H9 (cell line): ENCODE results near the gene GRM3. TPM values are rescaled to one million over a fixed set of nuclear protein-coding genes. Genes with fewer than 3 reads are reported as not detected.

Experiments
- DNase-seq: peaks from one replicate; pipeline ENCODE4 v3.0.0-alpha.2; 2017
- H2AFZ ChIP-seq: one replicate; pipeline ENCODE4 v1.6.1; 2013; ENCODE audit warnings: mild to moderate bottlenecking, low read length, control low read depth, moderate library complexity
- H2AK5ac ChIP-seq: 2 replicates; pipeline ENCODE4 v1.6.1; 2013; ENCODE audit warnings: low read length, control low read depth, mixed read lengths; ENCODE audit not compliant: insufficient read length
- H2BK120ac ChIP-seq: one replicate; pipeline ENCODE4 v1.6.1; 2013; ENCODE audit warnings: low read depth, mild to moderate bottlenecking, low read length, control low read depth, inconsistent platforms; ENCODE audit not compliant: poor library complexity, severe bottlenecking
- H2BK12ac ChIP-seq: 2 replicates; pipeline ENCODE4 v1.6.1; 2013; ENCODE audit warnings: low read length, control low read depth, mixed read lengths, low read depth; ENCODE audit not compliant: insufficient read length
- H2BK15ac ChIP-seq: 2 replicates; pipeline ENCODE4 v1.6.1; 2013; ENCODE audit warnings: low read depth, low read length, control low read depth
- H2BK20ac ChIP-seq: one replicate; pipeline ENCODE4 v1.6.1; 2013; ENCODE audit warnings: low read depth, mild to moderate bottlenecking, low read length, control low read depth, inconsistent platforms; ENCODE audit not compliant: poor library complexity, severe bottlenecking
- H2BK5ac ChIP-seq: 2 replicates; pipeline ENCODE4 v1.6.1; 2013; ENCODE audit warnings: low read length, control low read depth, mixed read lengths; ENCODE audit not compliant: insufficient read length
- H3K14ac ChIP-seq: 2 replicates; pipeline ENCODE4 v1.6.1; 2013; ENCODE audit warnings: low read length, control low read depth; ENCODE audit not compliant: insufficient read depth
- H3K18ac ChIP-seq: 2 replicates; pipeline ENCODE4 v1.6.1; 2013; ENCODE audit warnings: low read depth, mild to moderate bottlenecking, mixed read lengths, low read length, control low read depth; ENCODE audit not compliant: insufficient read length
- H3K23ac ChIP-seq: 2 replicates; pipeline ENCODE4 v1.6.1; 2013; ENCODE audit warnings: low read length, control low read depth, mixed read lengths, low read depth; ENCODE audit not compliant: insufficient read length
- H3K23me2 ChIP-seq: 2 replicates; pipeline ENCODE4 v1.6.1; 2013; ENCODE audit warnings: low read depth, mild to moderate bottlenecking, mixed read lengths, low read length, control low read depth; ENCODE audit not compliant: insufficient read length, poor library complexity, severe bottlenecking
- H3K27ac ChIP-seq: 2 replicates; pipeline ENCODE4 v1.5.1; 2013; ENCODE audit warnings: low read length, control low read depth, mixed read lengths, low read depth; ENCODE audit not compliant: insufficient read length
- H3K27me3 ChIP-seq: 2 replicates; pipeline ENCODE4 v1.6.1; 2013; ENCODE audit warnings: low read length, control low read depth, inconsistent platforms; ENCODE audit not compliant: insufficient read depth
- H3K4ac ChIP-seq: 2 replicates; pipeline ENCODE4 v1.6.1; 2013; ENCODE audit warnings: low read depth, mild to moderate bottlenecking, control low read depth, inconsistent platforms, low read length, moderate library complexity
- H3K4me1 ChIP-seq: 2 replicates; pipeline ENCODE4 v1.6.1; 2013; ENCODE audit warnings: low read length, control low read depth, inconsistent platforms; ENCODE audit not compliant: insufficient read depth
- H3K4me2 ChIP-seq: 2 replicates; pipeline ENCODE4 v1.6.1; 2013; ENCODE audit warnings: low read length, control low read depth, mixed read lengths; ENCODE audit not compliant: insufficient read length, insufficient read depth
- H3K56ac ChIP-seq: 2 replicates; pipeline ENCODE4 v1.6.1; 2013; ENCODE audit warnings: low read depth, mild to moderate bottlenecking, mixed read lengths, low read length, control low read depth; ENCODE audit not compliant: insufficient read length
- H3K79me1 ChIP-seq: 2 replicates; pipeline ENCODE4 v1.6.1; 2013; ENCODE audit warnings: low read depth, mild to moderate bottlenecking, moderate library complexity, low read length, control low read depth, inconsistent platforms; ENCODE audit not compliant: insufficient read depth, poor library complexity, severe bottlenecking
- H3K79me2 ChIP-seq: 2 replicates; pipeline ENCODE4 v1.6.1; 2013; ENCODE audit warnings: low read length, control low read depth, inconsistent platforms; ENCODE audit not compliant: insufficient read depth
- H3K9ac ChIP-seq: 2 replicates; pipeline ENCODE4 v1.6.1; 2013; ENCODE audit warnings: low read length, control low read depth, mixed read lengths; ENCODE audit not compliant: insufficient read length; ENCODE audit errors: extremely low read depth
- H3K9me3 ChIP-seq: one replicate; pipeline ENCODE4 v1.6.1; 2013; ENCODE audit warnings: low read depth, low read length, inconsistent platforms; ENCODE audit not compliant: control insufficient read depth
- H3T11ph ChIP-seq: one replicate; pipeline ENCODE4 v1.6.1; 2013; ENCODE audit warnings: mild to moderate bottlenecking, low read length, control low read depth, inconsistent platforms
- H4K20me1 ChIP-seq: one replicate; pipeline ENCODE4 v1.6.1; 2013; ENCODE audit not compliant: control insufficient read depth, insufficient read length, insufficient read depth
- H4K5ac ChIP-seq: 2 replicates; pipeline ENCODE4 v1.6.1; 2013; ENCODE audit warnings: low read depth, mild to moderate bottlenecking, mixed read lengths, low read length, control low read depth; ENCODE audit not compliant: insufficient read length
- H4K8ac ChIP-seq: replicated peaks from 2 replicates; pipeline ENCODE4 v1.6.1; 2013; ENCODE audit warnings: low read length, control low read depth, mixed read lengths, low read depth; ENCODE audit not compliant: insufficient read length
- H4K91ac ChIP-seq: 2 replicates; pipeline ENCODE4 v1.6.1; 2013; ENCODE audit warnings: low read depth, mild to moderate bottlenecking, moderate library complexity, mixed read lengths, low read length, control low read depth; ENCODE audit not compliant: insufficient read length
- H3K27ac Mint-ChIP-seq, 3 experiments: 2 replicates in 2 of 3; 3 replicates in 1 of 3; pipeline ENCODE4 v1.8.0; 2020 to 2021; ENCODE audit warnings: mixed read lengths in 3 of 3, mild to moderate bottlenecking in 1 of 3, moderate library complexity in 1 of 3
- H3K27me3 Mint-ChIP-seq: 2 replicates; pipeline ENCODE4 v1.8.0; 2021; ENCODE audit warnings: low read depth, mild to moderate bottlenecking, moderate library complexity, mixed read lengths
- H3K36me3 Mint-ChIP-seq, 3 experiments: 2 replicates in 2 of 3; 3 replicates in 1 of 3; pipeline ENCODE4 v1.8.0; 2020 to 2021; ENCODE audit warnings: low read depth in 3 of 3, mixed read lengths in 3 of 3; ENCODE audit not compliant: insufficient read depth in 1 of 3
- H3K4me1 Mint-ChIP-seq, 2 experiments: 2 replicates each; pipeline ENCODE4 v1.8.0; 2020; ENCODE audit warnings: mixed read lengths in 2 of 2
- H3K4me3 Mint-ChIP-seq, 2 experiments: 2 replicates in 1 of 2; 3 replicates in 1 of 2; pipeline ENCODE4 v1.8.0; 2020 to 2021; ENCODE audit warnings: mild to moderate bottlenecking in 2 of 2, mixed read lengths in 2 of 2, moderate library complexity in 1 of 2
- H3K9me3 Mint-ChIP-seq, 2 experiments: 2 replicates in 1 of 2; 3 replicates in 1 of 2; pipeline ENCODE4 v1.8.0; 2020; ENCODE audit warnings: mild to moderate bottlenecking in 2 of 2, mixed read lengths in 2 of 2, moderate library complexity in 1 of 2
- WGBS: extraction: QIAGEN DNeasy Blood & Tissue Kit; methylation state at CpG from one replicate; pipeline ENCODE4 v1.1.7; 2013; ENCODE audit warnings: missing lambda C conversion rate, low lambda C conversion rate, mixed read lengths; ENCODE audit not compliant: insufficient read length; ENCODE audit errors: extremely low coverage; 5-methylcytosine and 5-hydroxymethylcytosine counted together
- total RNA-seq: library from RNA; stranded (reverse); gene quantifications from 2 replicates; pipeline ENCODE4 v1.2.1, GENCODE V29; 2021
- TF ChIP-seq, protein P1 (sequence below): fragments of 200-600 bp; sonication (generic); conservative IDR thresholded peaks from 3 replicates; pipeline ENCODE4 v1.8.0; 2021; ENCODE audit warnings: antibody characterized with exemption, mild to moderate bottlenecking

GRM3 gene
- total RNA-seq, 1 experiment from 2014 or later: 0.15 TPM

GRCh38 chr7:86792260-86792659 lies 148.6 kb downstream of the GRM3 start:
- no peak overlapping the region for H2AK5ac ChIP-seq
- H2BK120ac ChIP-seq: no peak overlapping the region
- no peaks in the 10 kb centered on the region for H3K9me3 ChIP-seq
- H3K9ac ChIP-seq: no peak overlapping the region
- peaks cover 2 to 3% of the 10 kb centered on the region in 2 experiments; a peak in 4 of 5 replicates for H3K9me3 Mint-ChIP-seq
- no peak overlapping the region for H3K23ac ChIP-seq
- H3K4ac ChIP-seq: no peak overlapping the region
- WGBS: no CpG with 5 or more reads among the region's 2 CpGs
- H3K27ac ChIP-seq: no peak overlapping the region
- H3K27me3 Mint-ChIP-seq: no peaks in the 10 kb centered on the region; the same call in 1 of the 2 replicates
- H3K27ac Mint-ChIP-seq: no peak overlapping the region
- H3K79me2 ChIP-seq: no peaks in the 10 kb centered on the region
- no peaks in the 10 kb centered on the region for H3K4me1 ChIP-seq
- H3T11ph ChIP-seq: no peak overlapping the region
- H4K8ac ChIP-seq: no peak overlapping the region
- no peak overlapping the region for H2AFZ ChIP-seq
- H3K18ac ChIP-seq: no peak overlapping the region
- no peaks in the 10 kb centered on the region for H3K4me1 Mint-ChIP-seq
- no peak overlapping the region for H2BK5ac ChIP-seq
- H3K4me3 Mint-ChIP-seq: no peak overlapping the region
- no peaks in the 10 kb centered on the region for H4K20me1 ChIP-seq
- no peak overlapping the region for H3K4me2 ChIP-seq
- H3K27me3 ChIP-seq: no peaks in the 10 kb centered on the region
- H2BK15ac ChIP-seq: no peak overlapping the region
- TF ChIP-seq, protein P1, sequence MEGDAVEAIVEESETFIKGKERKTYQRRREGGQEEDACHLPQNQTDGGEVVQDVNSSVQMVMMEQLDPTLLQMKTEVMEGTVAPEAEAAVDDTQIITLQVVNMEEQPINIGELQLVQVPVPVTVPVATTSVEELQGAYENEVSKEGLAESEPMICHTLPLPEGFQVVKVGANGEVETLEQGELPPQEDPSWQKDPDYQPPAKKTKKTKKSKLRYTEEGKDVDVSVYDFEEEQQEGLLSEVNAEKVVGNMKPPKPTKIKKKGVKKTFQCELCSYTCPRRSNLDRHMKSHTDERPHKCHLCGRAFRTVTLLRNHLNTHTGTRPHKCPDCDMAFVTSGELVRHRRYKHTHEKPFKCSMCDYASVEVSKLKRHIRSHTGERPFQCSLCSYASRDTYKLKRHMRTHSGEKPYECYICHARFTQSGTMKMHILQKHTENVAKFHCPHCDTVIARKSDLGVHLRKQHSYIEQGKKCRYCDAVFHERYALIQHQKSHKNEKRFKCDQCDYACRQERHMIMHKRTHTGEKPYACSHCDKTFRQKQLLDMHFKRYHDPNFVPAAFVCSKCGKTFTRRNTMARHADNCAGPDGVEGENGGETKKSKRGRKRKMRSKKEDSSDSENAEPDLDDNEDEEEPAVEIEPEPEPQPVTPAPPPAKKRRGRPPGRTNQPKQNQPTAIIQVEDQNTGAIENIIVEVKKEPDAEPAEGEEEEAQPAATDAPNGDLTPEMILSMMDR: no peak
- H3K36me3 Mint-ChIP-seq: peaks cover 0 to 9% (median 5%) of the 10 kb centered on the region in 3 experiments; a peak in 3 of 7 replicates
- no peak overlapping the region for H4K91ac ChIP-seq
- H2BK12ac ChIP-seq: no peak overlapping the region
- no peaks in the 10 kb centered on the region for H3K23me2 ChIP-seq
- H3K56ac ChIP-seq: no peak overlapping the region
- DNase-seq: no peak
- H4K5ac ChIP-seq: no peak overlapping the region
- H3K14ac ChIP-seq: no peak overlapping the region
- H3K79me1 ChIP-seq: no peaks in the 10 kb centered on the region
- H2BK20ac ChIP-seq: no peak overlapping the region
